Common myeloid progenitor, CD34-positive (primary cell): Measurements from ENCODE around the gene PRAMEF11. TPM values are rescaled to one million over a fixed set of nuclear protein-coding genes. Genes with fewer than 3 reads are reported as not detected.
"Not testable (repeated sequence)": the region's sequence is repeated elsewhere in the genome, so short reads cannot be mapped to it uniquely, and the experiment has no call there.

Experiments used
- CTCF ChIA-PET: fragments of 350-600 bp; sonication (Branson Sonifier 250); formaldehyde crosslinking; loops from one replicate; lab custom pipeline; 2021; ENCODE audit warnings: antibody characterized with exemption; lab: Charles Lee
- POLR2A ChIA-PET: fragments of 350-600 bp; sonication (Branson Sonifier 250); formaldehyde crosslinking; loops from one replicate; lab custom pipeline; 2021; ENCODE audit warnings: antibody characterized with exemption; lab: Charles Lee
- DNase-seq, 3 donors: peaks; one replicate each; pipeline versions ENCODE4 v3.0.0 to v3.0.0-alpha.2; 2013
- H3K27ac ChIP-seq, 2 experiments: 1 replicate in 1 of 2; 2 replicates in 1 of 2; pipeline ENCODE4 v1.7.0; 2013; ENCODE audit warnings: inconsistent platforms in 2 of 2, low read length in 2 of 2, mild to moderate bottlenecking in 2 of 2, low read depth in 1 of 2, moderate library complexity in 1 of 2; ENCODE audit not compliant: severe bottlenecking in 2 of 2, insufficient read depth in 1 of 2, poor library complexity in 1 of 2
- H3K27me3 ChIP-seq, 5 experiments: replicated peaks in 2 of 5; 1 replicate in 3 of 5; 2 replicates in 2 of 5; pipeline versions ENCODE4 v1.6.1 to v1.7.0; 2013; ENCODE audit warnings: low read length in 4 of 5, mild to moderate bottlenecking in 2 of 5, moderate library complexity in 2 of 5, inconsistent platforms in 1 of 5; ENCODE audit not compliant: insufficient read depth in 5 of 5, control insufficient read depth in 4 of 5
- H3K36me3 ChIP-seq, 4 experiments: 1 replicate in 2 of 4; 2 replicates in 2 of 4; pipeline versions ENCODE4 v1.6.1 to v1.7.0; 2013; ENCODE audit warnings: low read length in 3 of 4, control low read depth in 1 of 4, mild to moderate bottlenecking in 1 of 4; ENCODE audit not compliant: control insufficient read depth in 4 of 4, insufficient read depth in 4 of 4
- H3K4me1 ChIP-seq, 4 experiments: 1 replicate in 3 of 4; 2 replicates in 1 of 4; pipeline versions ENCODE4 v1.6.1 to v1.7.1; 2013; ENCODE audit warnings: low read length in 3 of 4, mild to moderate bottlenecking in 3 of 4, control low read depth in 1 of 4, inconsistent platforms in 1 of 4, moderate library complexity in 1 of 4; ENCODE audit not compliant: control insufficient read depth in 4 of 4, insufficient read depth in 4 of 4; ENCODE audit errors: control extremely low read depth in 1 of 4
- H3K4me3 ChIP-seq, 7 experiments: 1 replicate in 4 of 7; 2 replicates in 3 of 7; pipeline versions ENCODE4 v1.5.1 to v1.7.0; 2013; ENCODE audit warnings: mild to moderate bottlenecking in 7 of 7, low read length in 6 of 7, moderate library complexity in 6 of 7, inconsistent platforms in 2 of 7, low read depth in 2 of 7, control low read depth in 1 of 7; ENCODE audit not compliant: insufficient read depth in 4 of 7, control insufficient read depth in 1 of 7; ENCODE audit errors: extremely low read depth in 1 of 7
- H3K9me3 ChIP-seq, 5 experiments: 1 replicate in 4 of 5; 2 replicates in 1 of 5; pipeline versions ENCODE4 v1.6.1 to v1.7.1; 2013; ENCODE audit warnings: low read length in 4 of 5, mild to moderate bottlenecking in 2 of 5, inconsistent platforms in 1 of 5, low read depth in 1 of 5, moderate library complexity in 1 of 5; ENCODE audit not compliant: control insufficient read depth in 4 of 5, insufficient read depth in 2 of 5; ENCODE audit errors: control extremely low read depth in 1 of 5
- WGBS: methylation state at CpG from one replicate; pipeline ENCODE4 v1.1.5; 2013; ENCODE audit not compliant: insufficient coverage; 5-methylcytosine and 5-hydroxymethylcytosine counted together
- polyA plus RNA-seq: library from polyadenylated mRNA; unstranded; fragments of 120-200 nt; gene quantifications from one replicate; pipeline ENCODE4 v1.2.1, GENCODE V29; 2013

Gene PRAMEF11
- polyA plus RNA-seq = not detected

- H3K4me3 ChIP-seq, H3K27me3 ChIP-seq, DNase-seq, CTCF ChIA-PET, H3K4me1 ChIP-seq, H3K27ac ChIP-seq, POLR2A ChIA-PET, H3K9me3 ChIP-seq, H3K36me3 ChIP-seq: not testable (repeated sequence)
- WGBS = 67% methylated on average over 1 of the region's 3 CpGs
Observed at GRCh38 chr1:12831310-12831709, at the start of gene PRAMEF11. PRAMEF11 (minus strand) TSS chr1:12831410; CDS start chr1:12828789, 2,621 bp downstream.

- DNase-seq, H3K4me3 ChIP-seq, H3K27ac ChIP-seq, H3K27me3 ChIP-seq, H3K4me1 ChIP-seq, H3K36me3 ChIP-seq, H3K9me3 ChIP-seq, POLR2A ChIA-PET, CTCF ChIA-PET: not testable (repeated sequence)
- no CpG with 5 or more reads among the region's 4 CpGs for WGBS
Observed at GRCh38 chr1:12878453-12878852, 47.2 kb upstream of the PRAMEF11 start.

- DNase-seq, CTCF ChIA-PET: not testable (repeated sequence)
Observed at GRCh38 chr1:12863131-12863880, 32.1 kb upstream of the PRAMEF11 start.

GRCh38 chr1:12856786-12857185, 25.6 kb upstream of the PRAMEF11 start, which contains the start of gene PRAMEF2:
PRAMEF2 (plus strand) TSS chr1:12857086; CDS start chr1:12859010, 1,924 bp downstream.
- no CpG with 5 or more reads among the region's 2 CpGs for WGBS
- POLR2A ChIA-PET, H3K36me3 ChIP-seq, H3K4me3 ChIP-seq, DNase-seq, H3K4me1 ChIP-seq, H3K27me3 ChIP-seq, H3K27ac ChIP-seq, H3K9me3 ChIP-seq, CTCF ChIA-PET: not testable (repeated sequence)

More at GRCh38 chr1:12863131-12863880, 32.1 kb upstream of the PRAMEF11 start:
- no CpG with 5 or more reads among the region's 7 CpGs for WGBS
- POLR2A ChIA-PET, H3K4me1 ChIP-seq, H3K36me3 ChIP-seq, H3K9me3 ChIP-seq, H3K27me3 ChIP-seq, H3K27ac ChIP-seq, H3K4me3 ChIP-seq: not testable (repeated sequence)

GRCh38 chr1:12851779-12852178, 20.6 kb upstream of the PRAMEF11 start:
- POLR2A ChIA-PET = no interaction called here
- H3K36me3 ChIP-seq = no peaks in the 10 kb centered on the region
- DNase-seq = no peak
- H3K9me3 ChIP-seq = no peaks in the 10 kb centered on the region
- no peak overlapping the region for H3K4me3 ChIP-seq
- H3K4me1 ChIP-seq = no peaks in the 10 kb centered on the region
- CTCF ChIA-PET = no interaction called here
- no peaks in the 10 kb centered on the region for H3K27me3 ChIP-seq
- H3K27ac ChIP-seq = no peak overlapping the region
- WGBS = 83% methylated on average over 3 of the region's 4 CpGs

GRCh38 chr1:12848620-12849019, 17.4 kb upstream of the PRAMEF11 start, which contains the start of gene HNRNPCL1:
HNRNPCL1 (minus strand) TSS chr1:12848720; CDS start chr1:12848289, 431 bp downstream.
- H3K9me3 ChIP-seq, H3K36me3 ChIP-seq, DNase-seq, H3K4me1 ChIP-seq, H3K27me3 ChIP-seq, POLR2A ChIA-PET, CTCF ChIA-PET, H3K4me3 ChIP-seq, H3K27ac ChIP-seq: not testable (repeated sequence)
- 89% methylated on average over 4 of the region's 7 CpGs for WGBS

- DNase-seq, H3K27ac ChIP-seq, H3K4me3 ChIP-seq, H3K4me1 ChIP-seq, H3K27me3 ChIP-seq, POLR2A ChIA-PET, H3K9me3 ChIP-seq, H3K36me3 ChIP-seq, CTCF ChIA-PET: not testable (repeated sequence)
- no CpG with 5 or more reads among the region's 2 CpGs for WGBS
Observed at GRCh38 chr1:12833251-12833650, 2.0 kb upstream of the PRAMEF11 start.
